ENCODE measurements around the gene PHOSPHO1. TPM values are rescaled to one million over a fixed set of nuclear protein-coding genes. Genes with fewer than 3 reads are reported as not detected.
A peak's percentile ranks its signal among the peaks of the same experiment; 100 is the strongest.

The PHOSPHO1 gene
- total and polyA plus RNA-seq, 4 donors = 2.7 to 12.2 (median 4.6) TPM

- H3K27ac ChIP-seq (ENCODE audit: low read depth, low read length) = no peak overlapping the region
- H3K4me1 ChIP-seq (ENCODE audit: control insufficient read depth, insufficient read depth, low read length) = peaks cover 14% of the 10 kb centered on the region
- H3K4me3 ChIP-seq (ENCODE audit: low read depth, low read length) = no peak overlapping the region
Observed at GRCh38 chr17:49213847-49214246, 16.7 kb downstream of the PHOSPHO1 start.

DNA sequence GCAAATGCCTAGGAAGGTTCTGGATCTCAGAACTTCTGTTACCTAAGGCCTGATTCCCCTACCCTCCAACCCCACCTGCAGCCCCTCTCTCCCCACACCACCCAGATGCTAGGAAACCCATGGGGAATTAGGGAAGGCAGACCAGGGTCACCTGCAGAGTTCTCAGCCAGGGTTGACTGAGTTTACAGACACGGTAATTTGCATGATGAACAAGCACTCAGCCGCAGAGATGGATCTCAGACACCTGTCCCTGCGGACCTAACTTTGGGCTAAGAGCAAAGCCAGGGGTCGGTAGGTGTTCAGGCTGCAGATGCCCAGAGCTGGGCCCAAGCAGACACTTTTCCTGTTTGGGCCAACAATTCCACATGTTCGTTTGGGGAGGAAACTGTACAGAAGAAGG lies 17.2 kb downstream of the PHOSPHO1 start:
- no peak overlapping the region for H3K4me3 ChIP-seq (ENCODE audit: low read depth, low read length)
- no peaks in the 10 kb centered on the region for H3K9me3 ChIP-seq (ENCODE audit: control insufficient read depth, insufficient read depth, low read length)
- peaks cover 14% of the 10 kb centered on the region for H3K4me1 ChIP-seq (ENCODE audit: control insufficient read depth, insufficient read depth, low read length)
- no peak overlapping the region for H3K27ac ChIP-seq (ENCODE audit: low read depth, low read length)
- no peaks in the 10 kb centered on the region for H3K36me3 ChIP-seq (ENCODE audit: control insufficient read depth, insufficient read depth, low read length)
- peaks cover 10% of the 10 kb centered on the region for H3K27me3 ChIP-seq (ENCODE audit: control insufficient read depth, insufficient read depth, low read length)
- 77% methylated on average over 5 of the region's 5 CpGs for WGBS (ENCODE audit: insufficient coverage)
- no peak for DNase-seq (ENCODE audit: low read depth in 4 of 6, low spot score in 6 of 6)

More at GRCh38 chr17:49213847-49214246, 16.7 kb downstream of the PHOSPHO1 start:
- no peaks in the 10 kb centered on the region for H3K36me3 ChIP-seq (ENCODE audit: control insufficient read depth, insufficient read depth, low read length)
- DNase-seq (ENCODE audit: low read depth in 4 of 6, low spot score in 6 of 6) = no peak
- no peaks in the 10 kb centered on the region for H3K9me3 ChIP-seq (ENCODE audit: control insufficient read depth, insufficient read depth, low read length)
- peaks cover 12% of the 10 kb centered on the region for H3K27me3 ChIP-seq (ENCODE audit: control insufficient read depth, insufficient read depth, low read length)
- 67% methylated on average over 2 of the region's 2 CpGs for WGBS (ENCODE audit: insufficient coverage)

DNA sequence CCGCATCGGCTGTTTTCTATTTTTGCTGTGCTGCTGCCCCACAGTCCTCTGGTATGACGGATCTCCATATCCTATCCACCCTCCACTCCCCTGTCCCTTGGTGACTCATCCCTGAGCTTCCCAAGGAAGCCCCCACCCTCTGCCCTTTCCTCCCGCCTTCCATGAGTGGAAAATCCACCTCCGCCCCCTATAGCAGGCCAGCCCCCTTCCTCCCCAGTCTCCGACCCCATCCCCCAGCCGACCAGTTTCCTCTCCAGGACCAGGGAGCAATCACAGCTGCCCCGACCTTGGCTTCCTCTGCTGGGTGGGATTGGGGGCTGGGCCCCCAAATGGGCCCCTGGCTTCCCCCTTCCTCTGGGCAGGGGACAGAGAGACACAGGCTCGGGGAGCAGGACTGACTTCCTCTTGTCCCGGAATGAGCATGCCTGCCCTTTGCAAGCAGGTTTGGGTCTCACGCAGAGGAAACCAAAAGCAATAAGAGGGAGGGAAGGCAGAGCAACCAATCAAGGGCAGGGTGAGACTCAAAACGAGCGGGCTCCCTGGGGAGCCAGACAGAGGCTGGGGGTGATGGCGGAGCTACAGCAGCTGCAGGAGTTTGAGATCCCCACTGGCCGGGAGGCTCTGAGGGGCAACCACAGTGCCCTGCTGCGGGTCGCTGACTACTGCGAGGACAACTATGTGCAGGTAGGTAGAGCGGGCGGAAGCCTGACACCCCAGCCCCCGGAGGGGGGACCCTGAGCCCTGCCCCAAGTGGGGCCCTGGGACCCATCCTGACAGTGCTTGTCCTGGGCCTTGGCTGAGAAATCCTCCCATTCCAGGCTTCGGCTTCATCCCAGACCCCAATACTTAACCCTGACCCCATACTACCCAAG lies 20.2 kb downstream of the PHOSPHO1 start, which contains the start of the genes ABI3 and GNGT2:
ABI3 (plus strand) TSS at position 550 of the 872 bp plus-strand sequence; CDS start at position 568, 18 bp downstream.
GNGT2 (minus strand) TSS at position 417 of the 872 bp plus-strand sequence. CDS start 3,152 bp downstream, outside the sequence.
- Histone ChIP-seq H3K36me3 (ENCODE audit: control insufficient read depth, insufficient read depth, low read length) (no peaks in the 10 kb centered on the region), H3K9me3 (ENCODE audit: control insufficient read depth, insufficient read depth, low read length) (no peaks in the 10 kb centered on the region), H3K27me3 (ENCODE audit: control insufficient read depth, insufficient read depth, low read length) (peaks cover 10% of the 10 kb centered on the region), H3K4me3 (ENCODE audit: low read depth, low read length) (peak within 1 kb of the TSS; percentile 17), H3K4me1 (ENCODE audit: control insufficient read depth, insufficient read depth, low read length) (peaks cover 10% of the 10 kb centered on the region), H3K27ac (ENCODE audit: low read depth, low read length) (no peak within 1 kb of the TSS)
- WGBS (ENCODE audit: insufficient coverage) = 45% methylated on average over 21 of the region's 22 CpGs
- DNase-seq (ENCODE audit: low read depth in 4 of 6, low spot score in 6 of 6) = peak in 1 of 6 donors; percentile 8

- H3K4me1 ChIP-seq (ENCODE audit: control insufficient read depth, insufficient read depth, low read length) = peaks cover 7% of the 10 kb centered on the region
- no peak overlapping the region for H3K4me3 ChIP-seq (ENCODE audit: low read depth, low read length)
- no peaks in the 10 kb centered on the region for H3K36me3 ChIP-seq (ENCODE audit: control insufficient read depth, insufficient read depth, low read length)
- peaks cover 10% of the 10 kb centered on the region for H3K27me3 ChIP-seq (ENCODE audit: control insufficient read depth, insufficient read depth, low read length)
- WGBS (ENCODE audit: insufficient coverage) = 86% methylated on average over 10 of the region's 10 CpGs
- no peaks in the 10 kb centered on the region for H3K9me3 ChIP-seq (ENCODE audit: control insufficient read depth, insufficient read depth, low read length)
- DNase-seq (ENCODE audit: low read depth in 4 of 6, low spot score in 6 of 6) = no peak
- H3K27ac ChIP-seq (ENCODE audit: low read depth, low read length) = no peak overlapping the region
Observed at GRCh38 chr17:49209061-49209571, 21.5 kb downstream of the PHOSPHO1 start.

- no peaks in the 10 kb centered on the region for H3K27me3 ChIP-seq (ENCODE audit: control insufficient read depth, insufficient read depth, low read length)
- DNase-seq (ENCODE audit: low read depth in 4 of 6, low spot score in 6 of 6) = no peak
- no peak overlapping the region for H3K4me3 ChIP-seq (ENCODE audit: low read depth, low read length)
- H3K36me3 ChIP-seq (ENCODE audit: control insufficient read depth, insufficient read depth, low read length) = no peaks in the 10 kb centered on the region
- 88% methylated on average over 2 of the region's 2 CpGs for WGBS (ENCODE audit: insufficient coverage)
- H3K4me1 ChIP-seq (ENCODE audit: control insufficient read depth, insufficient read depth, low read length) = no peaks in the 10 kb centered on the region
- H3K27ac ChIP-seq (ENCODE audit: low read depth, low read length) = no peak overlapping the region
- no peaks in the 10 kb centered on the region for H3K9me3 ChIP-seq (ENCODE audit: control insufficient read depth, insufficient read depth, low read length)
Observed at GRCh38 chr17:49204516-49204915, 26.1 kb downstream of the PHOSPHO1 start.

GRCh38 chr17:49203796-49204195 lies 26.8 kb downstream of the PHOSPHO1 start:
- H3K4me3 ChIP-seq (ENCODE audit: low read depth, low read length) = no peak overlapping the region
- WGBS (ENCODE audit: insufficient coverage) = 76% methylated on average over 2 of the region's 2 CpGs
- no peaks in the 10 kb centered on the region for H3K27me3 ChIP-seq (ENCODE audit: control insufficient read depth, insufficient read depth, low read length)
- no peaks in the 10 kb centered on the region for H3K9me3 ChIP-seq (ENCODE audit: control insufficient read depth, insufficient read depth, low read length)
- H3K4me1 ChIP-seq (ENCODE audit: control insufficient read depth, insufficient read depth, low read length) = no peaks in the 10 kb centered on the region
- H3K27ac ChIP-seq (ENCODE audit: low read depth, low read length) = no peak overlapping the region
- no peak for DNase-seq (ENCODE audit: low read depth in 4 of 6, low spot score in 6 of 6)
- H3K36me3 ChIP-seq (ENCODE audit: control insufficient read depth, insufficient read depth, low read length) = no peaks in the 10 kb centered on the region

- WGBS (ENCODE audit: insufficient coverage) = 80% methylated on average over 6 of the region's 8 CpGs
- Histone ChIP-seq H3K4me1 (ENCODE audit: control insufficient read depth, insufficient read depth, low read length) (no peaks in the 10 kb centered on the region), H3K4me3 (ENCODE audit: low read depth, low read length) (no peak overlapping the region), H3K27me3 (ENCODE audit: control insufficient read depth, insufficient read depth, low read length) (no peaks in the 10 kb centered on the region), H3K9me3 (ENCODE audit: control insufficient read depth, insufficient read depth, low read length) (no peaks in the 10 kb centered on the region), H3K27ac (ENCODE audit: low read depth, low read length) (no peak overlapping the region), H3K36me3 (ENCODE audit: control insufficient read depth, insufficient read depth, low read length) (no peaks in the 10 kb centered on the region)
- DNase-seq (ENCODE audit: low read depth in 4 of 6, low spot score in 6 of 6) = no peak
Observed at GRCh38 chr17:49201481-49201927, 29.1 kb downstream of the PHOSPHO1 start.

- no peak for DNase-seq (ENCODE audit: low read depth in 4 of 6, low spot score in 6 of 6)
- 82% methylated on average over 6 of the region's 13 CpGs for WGBS (ENCODE audit: insufficient coverage)
- Histone ChIP-seq H3K9me3 (ENCODE audit: control insufficient read depth, insufficient read depth, low read length) (no peaks in the 10 kb centered on the region), H3K27ac (ENCODE audit: low read depth, low read length) (no peak overlapping the region), H3K36me3 (ENCODE audit: control insufficient read depth, insufficient read depth, low read length) (no peaks in the 10 kb centered on the region), H3K4me3 (ENCODE audit: low read depth, low read length) (no peak overlapping the region), H3K4me1 (ENCODE audit: control insufficient read depth, insufficient read depth, low read length) (no peaks in the 10 kb centered on the region), H3K27me3 (ENCODE audit: control insufficient read depth, insufficient read depth, low read length) (no peaks in the 10 kb centered on the region)
Observed at GRCh38 chr17:49200423-49201083, 30.0 kb downstream of the PHOSPHO1 start.

GRCh38 chr17:49198211-49198610 lies 32.4 kb downstream of the PHOSPHO1 start:
- H3K4me1 ChIP-seq (ENCODE audit: control insufficient read depth, insufficient read depth, low read length) = peaks cover 6% of the 10 kb centered on the region
- no peaks in the 10 kb centered on the region for H3K36me3 ChIP-seq (ENCODE audit: control insufficient read depth, insufficient read depth, low read length)
- no peaks in the 10 kb centered on the region for H3K27me3 ChIP-seq (ENCODE audit: control insufficient read depth, insufficient read depth, low read length)
- no peak overlapping the region for H3K27ac ChIP-seq (ENCODE audit: low read depth, low read length)
- no peaks in the 10 kb centered on the region for H3K9me3 ChIP-seq (ENCODE audit: control insufficient read depth, insufficient read depth, low read length)
- WGBS (ENCODE audit: insufficient coverage) = no CpG with 5 or more reads among the region's 2 CpGs
- no peak overlapping the region for H3K4me3 ChIP-seq (ENCODE audit: low read depth, low read length)
- DNase-seq (ENCODE audit: low read depth in 4 of 6, low spot score in 6 of 6) = no peak
